Esophagus (tissue), 2 donors: ENCODE results near the gene ITGB8. TPM values are rescaled to one million over a fixed set of nuclear protein-coding genes. Genes with fewer than 3 reads are reported as not detected.

ENCODE experiments used
- H3K27ac ChIP-seq, 2 donors: one replicate each; pipeline ENCODE4 v1.5.1; 2013; ENCODE audit warnings: low read depth in 2 of 2, mild to moderate bottlenecking in 2 of 2, inconsistent platforms in 1 of 2, low read length in 1 of 2, moderate library complexity in 1 of 2
- H3K27me3 ChIP-seq, 2 donors: one replicate each; pipeline ENCODE4 v1.6.1; 2013; ENCODE audit warnings: low read length in 2 of 2, control low read depth in 1 of 2, mild to moderate bottlenecking in 1 of 2; ENCODE audit not compliant: insufficient read depth in 2 of 2, control insufficient read depth in 1 of 2
- H3K36me3 ChIP-seq, 2 donors: one replicate each; pipeline ENCODE4 v1.6.1; 2013; ENCODE audit warnings: low read length in 1 of 2; ENCODE audit not compliant: control insufficient read depth in 2 of 2, insufficient read depth in 2 of 2
- H3K4me1 ChIP-seq, 2 donors: one replicate each; pipeline ENCODE4 v1.6.1; 2013; ENCODE audit warnings: low read length in 1 of 2; ENCODE audit not compliant: control insufficient read depth in 2 of 2, insufficient read depth in 2 of 2
- H3K4me3 ChIP-seq, 2 donors: one replicate each; pipeline ENCODE4 v1.5.1; 2013; ENCODE audit warnings: low read length in 2 of 2, mild to moderate bottlenecking in 2 of 2, low read depth in 1 of 2, moderate library complexity in 1 of 2
- H3K9me3 ChIP-seq, 2 donors: one replicate each; pipeline ENCODE4 v1.6.1; 2013; ENCODE audit warnings: mild to moderate bottlenecking in 2 of 2, low read depth in 1 of 2, low read length in 1 of 2, moderate library complexity in 1 of 2; ENCODE audit not compliant: control insufficient read depth in 2 of 2, insufficient read depth in 1 of 2
- WGBS, 2 donors: extraction: QIAGEN DNeasy Blood & Tissue Kit; methylation state at CpG; one replicate each; pipeline ENCODE4 v1.1.7; 2013; 5-methylcytosine and 5-hydroxymethylcytosine counted together
- polyA plus RNA-seq, 2 donors: library from polyadenylated mRNA; stranded (reverse); fragments of 200-250 nt; gene quantifications; one replicate each; pipeline ENCODE4 v1.2.3, GENCODE V29; 2013
- donor health status: healthy with polysubstance abuse.
- donor health status: Bipolar disorder and iron deficiency.

ITGB8 gene
- polyA plus RNA-seq, 2 donors = 4.2 to 5.0 TPM

DNA sequence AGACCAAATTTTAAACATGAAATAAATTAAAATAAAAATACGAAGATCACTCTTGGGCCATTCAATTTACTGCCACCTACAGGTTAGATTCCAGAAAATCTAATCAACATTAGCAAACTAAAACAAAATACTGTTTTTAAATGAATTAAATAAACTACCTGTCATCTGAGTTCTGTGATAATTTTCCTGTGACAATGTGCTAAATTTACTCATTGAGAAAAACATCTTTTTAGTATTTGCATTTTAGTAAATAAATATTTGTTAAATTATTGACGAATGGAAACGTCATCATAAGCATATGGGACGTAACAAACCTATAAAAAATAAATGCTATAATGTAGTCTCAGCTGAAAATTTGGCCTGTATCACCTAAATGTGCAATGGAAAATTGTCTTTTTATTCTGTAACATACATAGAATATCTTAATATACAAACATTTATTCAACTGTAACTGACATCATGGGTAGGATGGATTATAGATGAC is 72.1 kb downstream of the ITGB8 start:
- H3K4me3 ChIP-seq = no peak overlapping the region
- H3K4me1 ChIP-seq = peaks cover 0 to under 1% of the 10 kb centered on the region in 2 donors
- H3K27me3 ChIP-seq = no peaks in the 10 kb centered on the region
- WGBS, 2 donors = 56 to 75% methylated on average over 4 of the region's 4 CpGs
- no peaks in the 10 kb centered on the region for H3K9me3 ChIP-seq
- no peak overlapping the region for H3K27ac ChIP-seq
- peaks cover 0 to 4% of the 10 kb centered on the region in 2 donors for H3K36me3 ChIP-seq

GRCh38 chr7:20403331-20403730 is 72.6 kb downstream of the ITGB8 start:
- Histone ChIP-seq H3K27me3 (no peaks in the 10 kb centered on the region), H3K36me3 (peaks cover 0 to 4% of the 10 kb centered on the region in 2 donors), H3K4me3 (no peak overlapping the region), H3K27ac (no peak overlapping the region), H3K9me3 (no peaks in the 10 kb centered on the region), H3K4me1 (peaks cover 0 to 4% of the 10 kb centered on the region in 2 donors)
- WGBS, 2 donors = 68 to 71% methylated on average over 3 of the region's 3 CpGs

GRCh38 chr7:20404320-20404719 is 73.6 kb downstream of the ITGB8 start:
- WGBS, 2 donors = 90 to 93% methylated on average over 6 of the region's 6 CpGs
- H3K4me1 ChIP-seq = peaks cover 0 to 6% of the 10 kb centered on the region in 2 donors

GRCh38 chr7:20407585-20408466 is 77.1 kb downstream of the ITGB8 start:
- Histone ChIP-seq H3K4me1 (peaks cover 0 to 6% of the 10 kb centered on the region in 2 donors), H3K27me3 (no peaks in the 10 kb centered on the region), H3K27ac (peak overlapping the region; percentile 42 to 66), H3K36me3 (peaks cover 0 to 4% of the 10 kb centered on the region in 2 donors), H3K4me3 (no peak overlapping the region), H3K9me3 (no peaks in the 10 kb centered on the region)
- 22 to 26% methylated on average over 5 of the region's 5 CpGs for WGBS, 2 donors

More at GRCh38 chr7:20404320-20404719, 73.6 kb downstream of the ITGB8 start:
- peaks cover 0 to 4% of the 10 kb centered on the region in 2 donors for H3K36me3 ChIP-seq
- H3K4me3 ChIP-seq = no peak overlapping the region
- H3K9me3 ChIP-seq = no peaks in the 10 kb centered on the region
- no peaks in the 10 kb centered on the region for H3K27me3 ChIP-seq
- no peak overlapping the region for H3K27ac ChIP-seq

GRCh38 chr7:20408467-20408826 is 77.7 kb downstream of the ITGB8 start:
- Histone ChIP-seq H3K4me1 (peaks cover 0 to 6% of the 10 kb centered on the region in 2 donors), H3K27me3 (no peaks in the 10 kb centered on the region), H3K9me3 (no peaks in the 10 kb centered on the region), H3K27ac (peak overlapping the region; percentile 34 to 54), H3K36me3 (peaks cover 0 to 4% of the 10 kb centered on the region in 2 donors), H3K4me3 (no peak overlapping the region)
- 78 to 82% methylated on average over 2 of the region's 2 CpGs for WGBS, 2 donors

DNA sequence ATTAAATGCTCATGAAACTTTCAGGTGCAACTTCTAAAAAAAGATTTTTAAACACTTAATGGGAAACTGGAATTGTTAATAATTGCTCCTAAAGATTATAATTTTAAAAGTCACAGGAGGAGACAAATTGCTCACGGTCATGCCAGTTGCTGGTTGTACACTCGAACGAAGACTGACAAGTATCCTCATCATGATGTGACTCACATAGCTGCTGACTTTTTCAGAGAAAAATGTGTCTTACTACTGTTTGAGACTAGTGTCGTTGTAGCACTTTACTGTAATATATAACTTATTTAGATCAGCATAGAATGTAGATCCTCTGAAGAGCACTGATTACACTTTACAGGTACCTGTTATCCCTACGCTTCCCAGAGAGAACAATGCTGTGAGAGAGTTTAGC is 79.3 kb downstream of the ITGB8 start:
- Histone ChIP-seq H3K9me3 (no peaks in the 10 kb centered on the region), H3K4me3 (no peak overlapping the region), H3K36me3 (peaks cover 0 to 4% of the 10 kb centered on the region in 2 donors), H3K4me1 (peaks cover 0 to 6% of the 10 kb centered on the region in 2 donors), H3K27ac (no peak overlapping the region), H3K27me3 (no peaks in the 10 kb centered on the region)
- WGBS, 2 donors = 87 to 90% methylated on average over 5 of the region's 5 CpGs

GRCh38 chr7:20411372-20411771 is 80.7 kb downstream of the ITGB8 start:
- 90 to 93% methylated on average over 2 of the region's 2 CpGs for WGBS, 2 donors
- H3K4me3 ChIP-seq = no peak overlapping the region
- no peaks in the 10 kb centered on the region for H3K9me3 ChIP-seq
- no peaks in the 10 kb centered on the region for H3K36me3 ChIP-seq
- H3K27me3 ChIP-seq = no peaks in the 10 kb centered on the region
- peaks cover 0 to 6% of the 10 kb centered on the region in 2 donors for H3K4me1 ChIP-seq
- H3K27ac ChIP-seq = no peak overlapping the region

DNA sequence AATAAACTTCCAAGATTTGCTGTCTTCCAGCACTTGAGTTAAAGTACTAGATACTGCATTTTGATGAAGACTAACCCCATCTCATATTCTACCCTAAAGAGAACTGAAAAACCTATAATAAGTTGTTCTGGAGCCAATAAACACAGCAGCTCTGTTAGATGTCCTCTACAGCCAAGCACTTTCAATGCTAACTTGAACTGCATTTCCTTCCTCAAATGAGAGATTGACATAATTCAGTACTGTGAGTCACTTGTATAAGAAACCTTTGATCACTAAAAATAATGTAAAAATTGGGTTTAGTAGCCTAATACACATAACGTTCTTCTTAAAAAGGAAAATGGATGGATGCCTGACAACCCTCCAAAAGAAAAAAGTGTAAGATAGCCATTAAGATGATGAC is 81.3 kb downstream of the ITGB8 start:
- no peaks in the 10 kb centered on the region for H3K9me3 ChIP-seq
- H3K36me3 ChIP-seq = no peaks in the 10 kb centered on the region
- H3K4me3 ChIP-seq = no peak overlapping the region
- H3K27me3 ChIP-seq = no peaks in the 10 kb centered on the region
- peaks cover 0 to 6% of the 10 kb centered on the region in 2 donors for H3K4me1 ChIP-seq
- 71 to 72% methylated on average over 1 of the region's 1 CpG for WGBS, 2 donors
- no peak overlapping the region for H3K27ac ChIP-seq

- WGBS, 2 donors = 86 to 97% methylated on average over 1 of the region's 1 CpG
Measured at GRCh38 chr7:20417260-20417659, 86.6 kb downstream of the ITGB8 start.

More at GRCh38 chr7:20417260-20417659, 86.6 kb downstream of the ITGB8 start:
- H3K4me3 ChIP-seq = no peak overlapping the region
- no peaks in the 10 kb centered on the region for H3K27me3 ChIP-seq
- no peak overlapping the region for H3K27ac ChIP-seq
- no peaks in the 10 kb centered on the region for H3K4me1 ChIP-seq
- H3K36me3 ChIP-seq = no peaks in the 10 kb centered on the region
- no peaks in the 10 kb centered on the region for H3K9me3 ChIP-seq
